K562 (cell line): ENCODE measurements around the gene FAF2. TPM values are rescaled to one million over a fixed set of nuclear protein-coding genes. Genes with fewer than 3 reads are reported as not detected.

Source experiments
- BCLAF1 ChIP-seq, 2 experiments: fragments of 450-650 bp in 1 of 2; IDR thresholded peaks; 2 replicates each; pipeline ENCODE4 v1.6.1; 2011 to 2017; ENCODE audit warnings: low read depth in 2 of 2, antibody characterized with exemption in 1 of 2, borderline replicate concordance in 1 of 2, low read length in 1 of 2, mild to moderate bottlenecking in 1 of 2, mixed read lengths in 1 of 2; ENCODE audit not compliant: control insufficient read depth in 1 of 2
- BRD4 ChIP-seq: fragments of 200-600 bp; sonication (generic); IDR thresholded peaks from 2 replicates; pipeline ENCODE4 v1.6.1; 2017; ENCODE audit warnings: inconsistent platforms
- CREBBP ChIP-seq: IDR thresholded peaks from one replicate; pipeline ENCODE4 v1.6.1; 2012; ENCODE audit warnings: low read depth, mild to moderate bottlenecking, control low read depth, inconsistent platforms, low read length
- DEAF1 ChIP-seq: fragments of 450-650 bp; formaldehyde crosslinking; IDR thresholded peaks from 2 replicates; pipeline ENCODE4 v1.4.0; 2020; ENCODE audit warnings: mild to moderate bottlenecking, moderate library complexity
- EP400 ChIP-seq: fragments of 450-650 bp; IDR thresholded peaks from 2 replicates; pipeline ENCODE4 v1.6.1; 2017; ENCODE audit warnings: antibody characterized with exemption, mild to moderate bottlenecking, moderate library complexity
- FOSL1 ChIP-seq: fragments of 200-800 bp; sonication (Bioruptor generic); conservative IDR thresholded peaks from 2 replicates; pipeline ENCODE4 v1.6.1; 2016; ENCODE audit warnings: missing genetic modification characterization, missing compliant biosample characterization
- FOXA3 ChIP-seq, 2 experiments: fragments of 450-650 bp in 1 of 2; sonication (generic) in 1 of 2; formaldehyde crosslinking; IDR thresholded peaks in 1 of 2; conservative IDR thresholded peaks in 1 of 2; 2 replicates each; pipeline versions ENCODE4 v1.4.0 to v1.8.0; 2020 to 2022; ENCODE audit warnings: mild to moderate bottlenecking in 2 of 2, missing genetic modification reagents in 1 of 2
- JUND ChIP-seq, 2 experiments: IDR thresholded peaks; 2 replicates in 1 of 2; 3 replicates in 1 of 2; pipeline ENCODE4 v1.6.1; 2011; ENCODE audit warnings: borderline replicate concordance in 2 of 2, low read depth in 2 of 2, low read length in 2 of 2, improper control_type of control experiment in 1 of 2, missing biosample characterization in 1 of 2, missing genetic modification characterization in 1 of 2, missing genetic modification reagents in 1 of 2
- NCOA6 ChIP-seq: fragments of 450-650 bp; IDR thresholded peaks from 2 replicates; pipeline ENCODE4 v1.6.1; 2017; ENCODE audit warnings: mild to moderate bottlenecking
- POLR2G ChIP-seq: fragments of 200-400 bp; formaldehyde crosslinking; IDR thresholded peaks from 2 replicates; pipeline ENCODE4 v1.6.1; 2017; ENCODE audit warnings: low read depth, mild to moderate bottlenecking, antibody characterized with exemption, low read length, moderate library complexity
- SMAD1 ChIP-seq: fragments of 150-350 bp; IDR thresholded peaks from 2 replicates; pipeline ENCODE4 v1.6.1; 2014; ENCODE audit warnings: low read length, low read depth; ENCODE audit not compliant: partially characterized antibody
- SRSF7 ChIP-seq: fragments of 200-400 bp; formaldehyde crosslinking; optimal IDR thresholded peaks from 2 replicates; pipeline ENCODE3; 2017; ENCODE audit warnings: mild to moderate bottlenecking, low read depth, low read length
- TBP ChIP-seq: optimal IDR thresholded peaks from 2 replicates; pipeline ENCODE3; 2011; ENCODE audit warnings: low read depth, low read length, improper control_type of control experiment
- ZEB2 ChIP-seq: fragments of 450-650 bp; IDR thresholded peaks from 2 replicates; pipeline ENCODE4 v1.6.1; 2016
- ZNF444 ChIP-seq: fragments of 250-450 bp; sonication (Bioruptor Pico); IDR thresholded peaks from 2 replicates; pipeline ENCODE4 v1.4.0; 2020; ENCODE audit warnings: mild to moderate bottlenecking, moderate library complexity
- ZNF583 ChIP-seq: fragments of 250-450 bp; sonication (Bioruptor Pico); IDR thresholded peaks from 2 replicates; pipeline ENCODE4 v1.4.0; 2020
- ZNF740 ChIP-seq, 3 experiments: fragments of 200-800 bp in 1 of 3; sonication (Bioruptor generic) in 1 of 3; sonication (generic) in 1 of 3; formaldehyde crosslinking in 1 of 3; IDR thresholded peaks; 2 replicates each; pipeline versions ENCODE4 v1.6.1 to v1.8.0; 2016 to 2022; ENCODE audit warnings: mild to moderate bottlenecking in 2 of 3, missing compliant biosample characterization in 2 of 3, missing genetic modification characterization in 2 of 3, missing genetic modification reagents in 1 of 3
- polyA plus RNA-seq, 8 experiments: library from polyadenylated mRNA; depleted of rRNA in 4 of 8; stranded (reverse) in 5 of 8; unstranded in 3 of 8; fragments of >200 nt; fragmentation: Nextera tagmentation in 2 of 8; fragmentation: Illumina TruSeq in 1 of 8; extraction: Ambion mirVana in 2 of 8; extraction: Trizol in 1 of 8; gene quantifications; 2 replicates each; pipeline versions ENCODE4 v1.2.1 to v1.2.3, GENCODE V29; 2011 to 2014; ENCODE audit warnings: inconsistent platforms in 1 of 8, missing spikeins in 1 of 8
- total RNA-seq, 7 experiments: library from RNA; depleted of rRNA in 6 of 7; stranded (reverse); fragments of >200 nt in 6 of 7; fragmentation: Illumina TruSeq in 2 of 7; extraction: Trizol in 2 of 7; gene quantifications; 2 replicates each; pipeline versions ENCODE4 v1.2.1 to v1.2.3, GENCODE V29; 2011 to 2021; ENCODE audit warnings: low replicate concordance in 1 of 7
- TF ChIP-seq, protein P1 (sequence below): sonication (generic); formaldehyde crosslinking; IDR thresholded peaks from 2 replicates; pipeline ENCODE4 v1.8.0; 2023; ENCODE audit warnings: mild to moderate bottlenecking, missing genetic modification reagents

FAF2 gene
- total and polyA plus RNA-seq, 9 of the 15 experiments (the other 6 are each of a cell fraction or from before 2014, with no cell fraction given): 25.0 to 44.6 (median 36.1) TPM

DNA sequence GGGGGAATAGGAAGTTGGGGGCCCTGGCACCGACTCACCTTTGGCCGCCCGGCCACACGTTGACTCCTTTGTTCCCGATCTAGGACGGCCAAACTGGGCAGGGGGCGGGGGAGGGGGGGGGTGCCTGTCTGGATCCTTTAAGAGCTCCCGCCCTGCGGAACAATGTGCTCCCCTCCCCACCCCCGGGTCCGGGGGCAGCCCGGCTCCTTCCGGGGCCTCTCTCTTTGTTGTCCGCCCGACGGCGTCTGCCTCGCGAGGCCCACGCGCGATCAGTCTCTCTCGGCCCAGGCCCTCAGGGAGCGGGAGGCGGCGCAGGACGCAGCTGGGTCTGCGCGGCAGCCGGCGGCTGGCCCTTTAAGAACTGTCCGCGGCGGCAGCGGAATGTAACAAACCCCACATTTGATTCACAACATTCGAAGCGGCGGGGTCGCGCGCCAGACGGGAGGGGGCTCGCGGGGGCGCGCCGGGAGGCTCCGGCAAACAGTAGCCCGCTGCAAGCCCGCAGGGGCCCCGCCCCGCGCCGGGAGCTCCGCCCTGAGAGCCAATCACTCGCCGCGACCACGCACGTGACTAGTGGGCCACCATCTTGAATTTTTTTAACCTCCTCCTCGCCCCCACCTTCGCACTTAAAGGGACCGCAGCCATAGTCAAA, 88.8 kb downstream of the FAF2 start, which contains the start of gene RNF44 (continued):
- TF ChIP-seq ZEB2: no peak
- no peak for TF ChIP-seq EP400
- peak in 1 of 2 experiments; percentile 32; a peak in 1 of 4 replicates for TF ChIP-seq FOXA3 (CRISPR knock-in tag; conservative IDR thresholded peaks at IDR 0.05 in 1 of 2, IDR thresholded peaks at IDR 0.05 in 1 of 2)
- peak; percentile 81 for TF ChIP-seq POLR2G
- TF ChIP-seq NCOA6: no peak
- 0 out of 2 replicates have a peak, but pooled peaks have one; percentile 18 for TF ChIP-seq BRD4
- no peak for TF ChIP-seq DEAF1 (CRISPR knock-in tag)
- no peak for TF ChIP-seq CREBBP
- TF ChIP-seq, protein P1, sequence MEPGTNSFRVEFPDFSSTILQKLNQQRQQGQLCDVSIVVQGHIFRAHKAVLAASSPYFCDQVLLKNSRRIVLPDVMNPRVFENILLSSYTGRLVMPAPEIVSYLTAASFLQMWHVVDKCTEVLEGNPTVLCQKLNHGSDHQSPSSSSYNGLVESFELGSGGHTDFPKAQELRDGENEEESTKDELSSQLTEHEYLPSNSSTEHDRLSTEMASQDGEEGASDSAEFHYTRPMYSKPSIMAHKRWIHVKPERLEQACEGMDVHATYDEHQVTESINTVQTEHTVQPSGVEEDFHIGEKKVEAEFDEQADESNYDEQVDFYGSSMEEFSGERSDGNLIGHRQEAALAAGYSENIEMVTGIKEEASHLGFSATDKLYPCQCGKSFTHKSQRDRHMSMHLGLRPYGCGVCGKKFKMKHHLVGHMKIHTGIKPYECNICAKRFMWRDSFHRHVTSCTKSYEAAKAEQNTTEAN (CRISPR knock-in tag): no peak
- peak in 1 of 2 experiments; percentile 80; a peak in 2 of 4 replicates for TF ChIP-seq BCLAF1 (IDR thresholded peaks at IDR 0.05; ENCODE audit: borderline replicate concordance in 1 of 2, control insufficient read depth in 1 of 2, low read depth in 2 of 2, low read length in 1 of 2)
- TF ChIP-seq ZNF740 (CRISPR knock-in tag; IDR thresholded peaks at IDR 0.05): peak; percentile 29
- TF ChIP-seq ZNF740 (tag; IDR thresholded peaks at IDR 0.05): peak in 1 of 2 experiments; percentile 85; a peak in 2 of 4 replicates
- TF ChIP-seq TBP: peak; percentile 68
- TF ChIP-seq JUND (IDR thresholded peaks at IDR 0.05; ENCODE audit: borderline replicate concordance, low read depth, low read length): no peak
- TF ChIP-seq JUND (tag; IDR thresholded peaks at IDR 0.05; ENCODE audit: borderline replicate concordance, low read depth, low read length): no peak
- no peak for TF ChIP-seq ZNF583 (CRISPR knock-in tag)
- no peak for TF ChIP-seq SMAD1
- TF ChIP-seq SRSF7: no peak
- TF ChIP-seq ZNF444 (CRISPR knock-in tag): no peak
- TF ChIP-seq FOSL1 (tag): no peak
